NCI-H2107 (cell line): Measurements from ENCODE around the gene UBTF.
A peak's percentile ranks its signal among the peaks of the same experiment; 100 is the strongest.

ENCODE experiments used
- DNase-seq: peaks from one replicate; lab custom pipeline; 2025; lab: John Stamatoyannopoulos, UW

The UBTF gene

GRCh38 chr17:44197980-44198720 lies 21.3 kb downstream of the UBTF start:
- DNase-seq = no peak

- no peak for DNase-seq
These were observed 22.4 kb downstream of the UBTF start for GRCh38 chr17:44197107-44197506.

GRCh38 chr17:44193326-44194084 lies 26.0 kb downstream of the UBTF start:
- DNase-seq = no peak

DNA sequence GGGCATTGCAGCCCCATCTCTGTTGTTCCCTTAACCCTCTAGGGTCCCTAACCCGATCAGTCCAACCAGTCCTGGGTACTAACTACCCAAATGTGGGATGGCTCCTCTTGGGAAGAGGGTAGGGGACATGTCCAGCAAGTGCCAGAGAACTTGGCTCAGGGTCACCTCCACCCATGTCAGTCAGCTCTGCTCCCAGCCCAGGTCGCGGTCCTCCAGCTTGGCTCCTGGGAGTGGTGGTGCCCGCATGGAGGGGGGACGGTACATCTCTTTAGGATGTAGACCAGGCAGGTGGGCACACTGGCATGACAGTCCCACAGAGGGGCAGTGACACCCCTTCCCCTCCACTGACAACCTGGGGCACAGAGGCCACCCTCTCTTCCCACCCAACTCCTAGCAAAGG lies 26.7 kb downstream of the UBTF start:
- no peak for DNase-seq

GRCh38 chr17:44191941-44192496 lies 27.5 kb downstream of the UBTF start:
- DNase-seq = no peak

DNA sequence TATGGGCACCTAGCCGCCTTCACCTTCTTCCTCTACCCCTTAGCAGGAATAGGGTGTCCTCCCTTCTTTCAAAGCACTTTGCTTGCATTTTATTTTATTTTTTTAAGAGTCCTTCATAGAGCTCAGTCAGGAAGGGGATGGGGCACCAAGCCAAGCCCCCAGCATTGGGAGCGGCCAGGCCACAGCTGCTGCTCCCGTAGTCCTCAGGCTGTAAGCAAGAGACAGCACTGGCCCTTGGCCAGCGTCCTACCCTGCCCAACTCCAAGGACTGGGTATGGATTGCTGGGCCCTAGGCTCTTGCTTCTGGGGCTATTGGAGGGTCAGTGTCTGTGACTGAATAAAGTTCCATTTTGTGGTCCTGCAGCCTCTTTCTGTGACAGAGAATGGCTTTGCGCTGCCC lies 28.1 kb downstream of the UBTF start:
- DNase-seq = no peak

GRCh38 chr17:44190481-44190880 lies 29.0 kb downstream of the UBTF start:
- no peak for DNase-seq

GRCh38 chr17:44188576-44189403 lies 30.7 kb downstream of the UBTF start:
- DNase-seq = no peak

GRCh38 chr17:44187131-44187899 lies 32.2 kb downstream of the UBTF start:
- peak; percentile 64 for DNase-seq

DNA sequence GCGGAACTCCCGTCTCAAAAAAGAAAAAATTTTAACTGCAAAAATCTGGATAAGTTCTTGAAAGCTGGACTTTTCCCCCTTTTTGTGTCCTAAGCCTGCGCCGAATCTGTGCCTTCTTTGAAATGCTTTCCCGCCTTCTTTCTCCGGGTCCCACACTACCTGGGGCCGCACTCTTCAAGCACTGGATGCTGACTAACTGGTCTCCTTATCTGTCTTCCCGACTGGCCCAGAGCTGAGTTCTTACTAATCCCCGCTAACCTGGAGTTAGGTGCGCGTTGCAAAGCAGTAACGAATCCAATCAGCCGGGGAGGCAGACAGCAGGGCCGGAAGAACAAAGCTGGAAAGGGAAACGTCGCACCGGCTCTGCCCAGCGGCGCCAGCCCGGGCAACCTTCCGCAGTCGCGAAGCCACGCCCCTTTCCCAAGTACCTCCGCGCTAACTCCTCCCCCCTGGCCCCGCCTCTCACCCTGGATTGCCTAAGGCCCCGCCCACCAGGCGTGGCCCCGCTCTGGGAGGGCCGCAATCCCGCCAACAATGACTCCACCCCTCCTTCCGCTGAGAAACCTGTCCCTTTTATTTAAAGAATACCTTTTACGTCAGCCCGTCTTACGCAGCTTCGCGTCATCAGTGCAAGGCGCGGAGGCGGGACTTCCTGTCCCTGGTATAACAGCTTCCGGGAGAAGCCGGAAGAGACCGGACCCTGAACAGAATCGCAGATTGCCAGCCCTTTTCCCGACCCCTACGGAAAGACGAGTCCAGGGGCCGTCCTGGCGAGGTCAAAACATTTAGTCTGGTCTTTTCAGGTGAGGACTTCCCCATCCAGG lies 33.0 kb downstream of the UBTF start, which contains the start of gene TMUB2:
Gene TMUB2 (plus strand): TSS at position 666 of the 824 bp plus-strand sequence. CDS start 737 bp downstream, outside the sequence.
- DNase-seq = peak; percentile 98

DNA sequence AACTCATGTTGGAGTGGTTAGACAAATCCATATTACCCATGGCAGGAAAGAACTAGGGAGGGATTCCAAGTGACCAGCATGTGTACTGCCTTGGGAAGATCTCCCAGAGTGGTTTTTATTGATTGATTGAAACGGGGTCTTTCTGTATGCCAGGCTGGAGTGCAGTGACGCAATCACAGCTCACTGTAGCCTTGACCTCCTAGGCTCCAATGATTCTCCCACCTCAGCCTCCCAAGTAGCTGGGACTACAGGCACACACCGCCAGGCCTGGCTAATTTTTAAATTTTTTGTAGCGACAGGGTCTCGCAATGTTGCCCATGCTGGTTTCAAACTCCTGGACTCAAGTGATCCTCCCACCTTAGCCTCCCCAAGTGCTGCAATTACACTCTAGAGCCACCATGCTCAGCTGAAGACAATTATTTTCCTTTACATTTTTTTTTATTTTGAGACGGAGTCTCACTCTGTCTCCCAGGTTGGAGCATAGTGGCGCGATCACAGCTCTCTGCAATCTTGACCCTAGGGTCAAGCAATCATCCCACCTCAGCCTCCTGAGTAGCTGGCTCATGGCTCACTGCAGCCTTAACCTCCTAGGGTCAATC lies 35.2 kb downstream of the UBTF start:
- no peak for DNase-seq

DNA sequence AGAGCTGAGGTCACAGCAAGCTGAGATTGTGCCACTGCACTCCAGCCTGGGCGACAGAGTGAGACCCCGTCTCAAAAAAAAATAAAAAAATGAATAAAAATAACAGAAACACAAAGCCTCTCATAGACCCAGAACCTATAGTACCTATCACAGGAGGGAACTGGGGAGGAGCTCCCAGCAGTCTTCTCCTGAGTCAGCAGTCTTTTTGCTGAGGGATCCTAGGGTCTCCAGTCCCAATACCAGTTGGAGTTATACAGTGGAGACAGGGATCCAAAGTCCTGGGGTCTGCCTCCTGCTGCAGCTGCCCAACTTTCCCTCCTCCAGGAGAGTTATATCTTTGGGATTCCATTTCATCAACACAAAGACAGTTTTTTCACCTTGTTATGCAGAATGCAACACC lies 36.5 kb downstream of the UBTF start:
- DNase-seq = no peak

DNA sequence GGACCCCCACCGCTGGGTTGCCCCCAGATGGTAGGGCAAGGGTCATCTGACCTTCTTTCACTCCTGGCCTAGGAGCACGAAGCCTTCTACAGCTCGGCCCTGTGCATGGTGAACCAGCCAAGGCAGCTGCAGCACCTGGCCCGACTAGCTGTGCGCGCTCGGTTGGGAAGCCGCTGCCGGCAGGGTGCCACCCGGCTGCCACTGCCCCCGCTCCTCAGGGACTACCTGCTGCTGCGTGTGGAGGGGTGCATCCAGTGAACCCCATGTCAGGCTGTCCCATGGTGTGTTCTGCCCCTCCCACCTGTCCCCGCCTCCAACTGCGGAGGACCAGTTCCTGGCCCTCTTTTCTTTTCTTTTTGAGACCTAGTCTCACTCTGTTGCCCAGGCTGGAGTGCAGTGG lies 41.3 kb downstream of the UBTF start:
- no peak for DNase-seq

GRCh38 chr17:44177640-44178039 lies 41.8 kb downstream of the UBTF start:
- no peak for DNase-seq

DNA sequence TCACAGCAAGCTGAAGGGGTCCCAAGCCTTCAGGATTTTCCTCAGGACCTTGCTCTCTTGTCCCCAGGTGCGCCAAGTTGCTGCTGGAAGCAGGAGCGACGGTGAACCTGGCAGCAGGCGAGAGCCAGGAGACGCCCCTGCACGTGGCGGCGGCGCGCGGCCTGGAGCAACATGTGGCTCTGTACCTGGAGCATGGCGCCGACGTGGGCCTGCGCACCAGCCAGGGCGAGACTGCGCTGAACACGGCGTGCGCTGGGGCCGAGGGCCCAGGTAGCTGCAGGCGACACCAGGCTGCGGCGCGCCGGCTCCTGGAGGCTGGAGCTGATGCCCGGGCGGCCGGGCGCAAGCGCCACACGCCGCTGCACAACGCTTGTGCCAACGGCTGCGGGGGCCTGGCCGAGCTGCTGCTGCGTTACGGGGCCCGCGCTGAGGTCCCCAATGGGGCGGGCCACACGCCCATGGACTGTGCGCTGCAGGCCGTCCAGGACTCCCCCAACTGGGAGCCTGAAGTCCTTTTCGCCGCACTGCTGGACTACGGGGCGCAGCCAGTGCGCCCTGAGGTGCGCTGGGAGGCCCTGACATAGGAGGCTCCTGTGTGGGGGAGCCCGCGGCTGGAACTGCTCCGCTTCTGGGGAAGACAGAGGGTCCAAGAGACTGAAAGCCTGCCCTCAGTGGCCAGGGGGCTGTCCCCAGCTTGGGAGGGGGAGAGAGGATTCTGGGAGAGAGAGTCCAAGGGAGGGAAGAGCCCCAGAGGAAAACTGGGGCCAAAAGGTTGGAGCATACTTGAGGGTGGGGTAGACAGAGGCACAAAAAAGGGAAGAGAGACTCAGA lies 42.6 kb downstream of the UBTF start:
- no peak for DNase-seq

DNA sequence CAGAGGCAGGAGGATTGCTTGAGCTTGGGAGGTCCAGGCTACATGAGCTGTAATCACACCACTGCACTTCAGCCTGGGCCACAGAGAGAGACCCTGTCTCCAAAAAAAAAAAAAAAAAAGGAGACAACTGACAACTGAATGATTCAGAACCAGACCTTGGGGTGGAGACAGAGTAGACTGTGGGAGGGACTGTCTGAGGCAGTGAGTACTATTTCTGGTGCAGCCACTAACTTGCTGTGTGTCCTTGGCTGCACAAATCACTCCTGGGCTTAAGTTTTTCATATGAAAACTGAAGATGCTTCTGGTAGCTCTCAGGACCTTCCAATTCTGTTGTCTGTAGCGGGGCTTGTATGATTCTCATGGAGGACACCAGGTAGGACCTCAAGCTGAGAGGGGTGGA lies 43.2 kb downstream of the UBTF start:
- DNase-seq = no peak

DNA sequence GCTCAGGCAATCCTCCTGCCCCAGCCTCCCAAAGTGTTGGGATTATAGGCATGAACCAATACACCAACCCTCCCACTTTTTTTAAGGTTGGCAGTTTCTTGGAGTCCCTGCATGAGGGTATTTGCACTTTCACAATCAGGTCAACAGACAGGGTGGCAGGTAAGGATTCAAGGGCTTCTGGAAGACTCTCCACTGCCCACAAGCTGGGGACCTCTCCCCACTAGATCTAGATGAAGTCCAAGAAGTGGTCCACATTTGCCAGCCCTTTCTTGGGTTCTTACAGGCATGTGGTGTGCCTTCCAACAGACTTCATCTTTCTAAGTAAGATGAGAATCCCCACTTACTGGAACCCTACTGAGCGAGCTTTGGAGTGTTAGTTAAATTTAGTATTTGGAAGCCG lies 45.0 kb downstream of the UBTF start:
- DNase-seq = no peak

DNA sequence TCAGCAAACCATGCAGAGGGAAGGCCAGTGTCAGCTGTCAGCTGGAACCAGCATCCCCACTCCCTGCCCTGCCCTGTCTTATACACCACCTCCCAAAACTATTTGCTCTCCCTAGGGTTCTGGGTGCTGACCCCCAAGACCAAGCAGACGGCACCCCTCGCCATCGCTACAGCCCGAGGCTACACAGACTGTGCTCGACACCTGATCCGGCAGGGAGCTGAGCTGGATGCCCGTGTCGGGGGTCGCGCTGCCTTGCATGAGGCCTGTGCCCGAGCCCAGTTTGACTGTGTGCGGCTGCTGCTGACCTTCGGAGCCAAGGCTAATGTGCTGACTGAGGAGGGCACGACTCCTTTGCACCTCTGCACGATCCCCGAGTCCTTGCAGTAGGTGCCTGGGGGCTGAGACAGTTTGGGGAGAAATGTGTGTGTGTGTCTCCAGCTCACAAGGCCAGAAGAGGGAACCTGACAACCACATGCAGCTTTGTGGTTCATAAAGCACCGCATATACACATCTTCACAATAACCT lies 47.5 kb downstream of the UBTF start:
- no peak for DNase-seq
